NOMO-1 treated with dmso at 0.1 percent for 144 hours (cell line): ENCODE data around the gene DNA2.
"Not testable (repeated sequence)": the region's sequence is repeated elsewhere in the genome, so short reads cannot be mapped to it uniquely, and the experiment has no call there.

Experiments used
- DNase-seq: peaks from one replicate; lab custom pipeline; 2025; ENCODE audit not compliant: unreplicated experiment; lab: John Stamatoyannopoulos, UW

DNA2 gene

GRCh38 chr10:68471586-68472408, at the start of gene DNA2:
Gene DNA2 (minus strand): TSS chr10:68471973. CDS start chr10:68471864, 109 bp downstream.
- DNase-seq = peak; percentile 39

GRCh38 chr10:68518609-68519008, 46.8 kb upstream of the DNA2 start:
- DNase-seq = not testable (repeated sequence)

GRCh38 chr10:68517188-68517587, 45.4 kb upstream of the DNA2 start:
- no peak for DNase-seq

GRCh38 chr10:68516766-68517165, 45.0 kb upstream of the DNA2 start:
- DNase-seq = no peak

- not testable (repeated sequence) for DNase-seq
Observed at GRCh38 chr10:68516216-68516615, 44.4 kb upstream of the DNA2 start.

- DNase-seq = no peak
Observed at GRCh38 chr10:68508090-68508489, 36.3 kb upstream of the DNA2 start.

- no peak for DNase-seq
Observed at GRCh38 chr10:68506411-68506810, 34.6 kb upstream of the DNA2 start.

GRCh38 chr10:68502846-68503245, 31.1 kb upstream of the DNA2 start:
- no peak for DNase-seq

- DNase-seq = no peak
Observed at GRCh38 chr10:68501691-68502090, 29.9 kb upstream of the DNA2 start.

- DNase-seq = no peak
Observed at GRCh38 chr10:68499544-68499943, 27.8 kb upstream of the DNA2 start.

GRCh38 chr10:68496072-68496471, 24.3 kb upstream of the DNA2 start:
- no peak for DNase-seq

GRCh38 chr10:68492118-68492517, 20.3 kb upstream of the DNA2 start:
- peak; percentile 16 for DNase-seq

- DNase-seq = no peak
Observed at GRCh38 chr10:68489919-68490318, 18.1 kb upstream of the DNA2 start.

GRCh38 chr10:68474021-68474420, 2.2 kb upstream of the DNA2 start:
- DNase-seq = no peak

- no peak for DNase-seq
Observed at GRCh38 chr10:68471063-68471585, 649 bp downstream of the DNA2 start.

GRCh38 chr10:68470300-68470699, 1.5 kb downstream of the DNA2 start:
- DNase-seq = no peak

- DNase-seq = no peak
Observed at GRCh38 chr10:68469838-68470237, 1.9 kb downstream of the DNA2 start.

GRCh38 chr10:68464729-68465128, 7.0 kb downstream of the DNA2 start:
- not testable (repeated sequence) for DNase-seq

- DNase-seq = no peak
Observed at GRCh38 chr10:68463365-68464093, 8.2 kb downstream of the DNA2 start.

- DNase-seq = no peak
Observed at GRCh38 chr10:68462536-68462935, 9.2 kb downstream of the DNA2 start.

- DNase-seq = no peak
Observed at GRCh38 chr10:68461032-68461431, 10.7 kb downstream of the DNA2 start.

- DNase-seq = not testable (repeated sequence)
Observed at GRCh38 chr10:68449698-68450097, 22.1 kb downstream of the DNA2 start.
